K562 (cell line): ENCODE results near the gene ZAP70. TPM values are rescaled to one million over a fixed set of nuclear protein-coding genes. Genes with fewer than 3 reads are reported as not detected.

Experiments used
- ATAC-seq: fragments of 200-7000 bp; cut with Tn5 transposase; 3 replicates; pipeline ENCODE4 v1.9.1; 2020; ENCODE audit warnings: moderate library complexity
- BruUV-seq: library from RNA; stranded (reverse); fragments of 400-500 nt; replicated peaks from 2 replicates; lab custom pipeline; 2021; lab: Mats Ljungman, UMichigan
- CTCF ChIA-PET: fragments of 300-600 bp; formaldehyde crosslinking; extraction: SDS; loops from one replicate; lab custom pipeline; 2021; ENCODE audit warnings: low intra/inter-chr PET ratio; lab: Yijun Ruan, JAX
- POLR2A ChIA-PET: fragments of 300-600, 350-650 bp; sonication (Branson Sonifier 250); formaldehyde crosslinking; extraction: SDS; loops from one replicate; lab custom pipeline; 2021; ENCODE audit warnings: antibody characterized with exemption, inconsistent platforms; lab: Yijun Ruan, JAX
- DNase-seq, 4 experiments: peaks; one replicate each; pipeline versions ENCODE4 v3.0.0 to v3.0.0-alpha.2; 2011 to 2018; ENCODE audit warnings: low spot score in 3 of 4, mixed read lengths in 3 of 4; ENCODE audit errors: extremely low read depth in 1 of 4
- FAIRE-seq: peaks from 2 replicates; lab custom pipeline; 2011; peaks lifted over from hg19 to GRCh38; lab: Jason Lieb, UNC
- H2AFZ ChIP-seq: 2 replicates; pipeline ENCODE4 v1.6.0; 2011; ENCODE audit warnings: low read depth, low read length, control low read depth, inconsistent platforms
- H3K27ac ChIP-seq: fragments of 200-600 bp; 3 replicates; pipeline ENCODE4 v1.8.0; 2011; ENCODE audit warnings: low read depth, mild to moderate bottlenecking, control low read depth, inconsistent platforms, low read length, moderate library complexity, mixed read lengths; ENCODE audit errors: extremely low read depth
- H3K27me3 ChIP-seq, 2 experiments: fragments of 300-600 bp in 1 of 2; 2 replicates in 1 of 2; 3 replicates in 1 of 2; pipeline versions ENCODE4 v1.6.0 to v1.8.0; 2011; ENCODE audit warnings: inconsistent platforms in 2 of 2, low read length in 2 of 2, mild to moderate bottlenecking in 1 of 2, mixed read lengths in 1 of 2, moderate library complexity in 1 of 2; ENCODE audit not compliant: control insufficient read depth in 2 of 2, insufficient read depth in 2 of 2
- H3K36me3 ChIP-seq: fragments of 300-600 bp; 3 replicates; pipeline ENCODE4 v1.8.0; 2011; ENCODE audit warnings: mild to moderate bottlenecking, low read length, inconsistent platforms; ENCODE audit not compliant: control insufficient read depth, insufficient read depth
- H3K4me1 ChIP-seq, 2 experiments: fragments of 200-600 bp in 1 of 2; replicated peaks in 1 of 2; 2 replicates in 1 of 2; 3 replicates in 1 of 2; pipeline versions ENCODE4 v1.5.1 to v1.8.0; 2011; ENCODE audit warnings: inconsistent platforms in 2 of 2, low read length in 2 of 2, mild to moderate bottlenecking in 1 of 2, mixed read lengths in 1 of 2, moderate library complexity in 1 of 2; ENCODE audit not compliant: control insufficient read depth in 2 of 2, insufficient read depth in 2 of 2
- H3K4me2 ChIP-seq: 2 replicates; pipeline ENCODE4 v1.6.1; 2011; ENCODE audit warnings: low read length, control low read depth, inconsistent platforms, mixed read lengths; ENCODE audit not compliant: insufficient read depth
- H3K4me3 ChIP-seq: fragments of 200-600 bp; sonication (generic), shearing (Covaris generic); 2 replicates; pipeline ENCODE4 v1.5.1; 2016; ENCODE audit warnings: control low read depth, inconsistent platforms
- H3K79me2 ChIP-seq: fragments of 200-600 bp; 3 replicates; pipeline ENCODE4 v1.8.0; 2011; ENCODE audit warnings: low read length, inconsistent platforms; ENCODE audit not compliant: control insufficient read depth, insufficient read depth
- H3K9ac ChIP-seq, 2 experiments: 2 replicates each; pipeline versions ENCODE4 v1.6.0 to v1.6.1; 2011; ENCODE audit warnings: low read depth in 2 of 2, low read length in 2 of 2, control low read depth in 1 of 2, inconsistent platforms in 1 of 2, mild to moderate bottlenecking in 1 of 2, mixed read lengths in 1 of 2; ENCODE audit not compliant: insufficient read depth in 1 of 2
- H3K9me1 ChIP-seq: one replicate; pipeline ENCODE4 v1.6.0; 2011; ENCODE audit warnings: inconsistent platforms, mild to moderate bottlenecking, low read length, moderate library complexity; ENCODE audit not compliant: control insufficient read depth, insufficient read depth
- H3K9me3 ChIP-seq: replicated peaks from 2 replicates; pipeline ENCODE4 v1.5.1; 2011; ENCODE audit warnings: low read depth, low read length, inconsistent platforms; ENCODE audit not compliant: control insufficient read depth, insufficient read depth
- H4K20me1 ChIP-seq: replicated peaks from 2 replicates; pipeline ENCODE4 v1.6.1; 2011; ENCODE audit warnings: low read length, inconsistent platforms, mixed read lengths; ENCODE audit not compliant: control insufficient read depth, insufficient read depth
- BCOR ChIP-seq: fragments of 450-650 bp; IDR thresholded peaks from 2 replicates; pipeline ENCODE4 v1.6.1; 2016
- DPF2 ChIP-seq: fragments of 450-650 bp; IDR thresholded peaks from 2 replicates; pipeline ENCODE4 v1.6.1; 2016
- FOSL1 ChIP-seq: fragments of 200-800 bp; sonication (Bioruptor generic); conservative IDR thresholded peaks from 2 replicates; pipeline ENCODE4 v1.6.1; 2016; ENCODE audit warnings: missing genetic modification characterization, missing compliant biosample characterization
- FOXA3 ChIP-seq, 2 experiments: fragments of 450-650 bp in 1 of 2; sonication (generic) in 1 of 2; formaldehyde crosslinking; IDR thresholded peaks in 1 of 2; conservative IDR thresholded peaks in 1 of 2; 2 replicates each; pipeline versions ENCODE4 v1.4.0 to v1.8.0; 2020 to 2022; ENCODE audit warnings: mild to moderate bottlenecking in 2 of 2, missing genetic modification reagents in 1 of 2
- HLTF ChIP-seq: fragments of 450-650 bp; IDR thresholded peaks from 2 replicates; pipeline ENCODE4 v1.6.1; 2016
- NFXL1 ChIP-seq: fragments of 450-650 bp; formaldehyde crosslinking; IDR thresholded peaks from 2 replicates; pipeline ENCODE4 v1.4.0; 2021; ENCODE audit warnings: mild to moderate bottlenecking
- PHF8 ChIP-seq: fragments of 200-600 bp; sonication (generic); IDR thresholded peaks from 2 replicates; pipeline ENCODE4 v1.6.1; 2012; ENCODE audit warnings: mixed run types, mild to moderate bottlenecking, inconsistent platforms, low read length, moderate library complexity, borderline replicate concordance
- RFX7 ChIP-seq: fragments of 250-450 bp; sonication (Bioruptor Pico); IDR thresholded peaks from 2 replicates; pipeline ENCODE4 v1.5.1; 2021; ENCODE audit warnings: mild to moderate bottlenecking
- STAT5A ChIP-seq: IDR thresholded peaks from 2 replicates; pipeline ENCODE4 v1.6.1; 2012; ENCODE audit warnings: low read length, inconsistent platforms, borderline replicate concordance
- ZBTB7A ChIP-seq: IDR thresholded peaks from 2 replicates; pipeline ENCODE4 v1.6.1; 2011; ENCODE audit warnings: low read depth, mild to moderate bottlenecking, low read length, moderate library complexity, borderline replicate concordance; ENCODE audit not compliant: control insufficient read depth
- ZNF79 ChIP-seq: fragments of 250-450 bp; sonication (Bioruptor Pico); IDR thresholded peaks from 2 replicates; pipeline ENCODE4 v1.4.0; 2020; ENCODE audit warnings: low read depth, mild to moderate bottlenecking, moderate library complexity
- WGBS: fragments of 100-300 bp; shearing (Covaris generic); methylation state at CpG from one replicate; pipeline ENCODE4 v1.1.6; 2016; ENCODE audit warnings: low coverage, mixed read lengths; ENCODE audit not compliant: insufficient coverage; ENCODE audit errors: missing lambda C conversion rate; 5-methylcytosine and 5-hydroxymethylcytosine counted together
- in situ Hi-C: fragments of 300-500 bp; cut with MboI; formaldehyde crosslinking; loops from 4 replicates; pipeline ENCODE4 v1.15.0; 2018; ENCODE audit warnings: inconsistent platforms, mixed read lengths
- intact Hi-C: fragments of 100-400 bp; cut with micrococcal nuclease; formaldehyde crosslinking; loops from 2 replicates; pipeline ENCODE4 v1.14.2; 2022
- polyA plus RNA-seq, 8 experiments: library from polyadenylated mRNA; depleted of rRNA in 4 of 8; stranded (reverse) in 5 of 8; unstranded in 3 of 8; fragments of >200 nt; fragmentation: Nextera tagmentation in 2 of 8; fragmentation: Illumina TruSeq in 1 of 8; extraction: Ambion mirVana in 2 of 8; extraction: Trizol in 1 of 8; gene quantifications; 2 replicates each; pipeline versions ENCODE4 v1.2.1 to v1.2.3, GENCODE V29; 2011 to 2014; ENCODE audit warnings: inconsistent platforms in 1 of 8, missing spikeins in 1 of 8
- total RNA-seq, 7 experiments: library from RNA; depleted of rRNA in 6 of 7; stranded (reverse); fragments of >200 nt in 6 of 7; fragmentation: Illumina TruSeq in 2 of 7; extraction: Trizol in 2 of 7; gene quantifications; 2 replicates each; pipeline versions ENCODE4 v1.2.1 to v1.2.3, GENCODE V29; 2011 to 2021; ENCODE audit warnings: low replicate concordance in 1 of 7

The ZAP70 gene
- total and polyA plus RNA-seq, 9 of the 15 experiments (the other 6 are each of a cell fraction or from before 2014, with no cell fraction given) = 0.06 to 0.80 (median 0.21) TPM; not detected in 1

DNA sequence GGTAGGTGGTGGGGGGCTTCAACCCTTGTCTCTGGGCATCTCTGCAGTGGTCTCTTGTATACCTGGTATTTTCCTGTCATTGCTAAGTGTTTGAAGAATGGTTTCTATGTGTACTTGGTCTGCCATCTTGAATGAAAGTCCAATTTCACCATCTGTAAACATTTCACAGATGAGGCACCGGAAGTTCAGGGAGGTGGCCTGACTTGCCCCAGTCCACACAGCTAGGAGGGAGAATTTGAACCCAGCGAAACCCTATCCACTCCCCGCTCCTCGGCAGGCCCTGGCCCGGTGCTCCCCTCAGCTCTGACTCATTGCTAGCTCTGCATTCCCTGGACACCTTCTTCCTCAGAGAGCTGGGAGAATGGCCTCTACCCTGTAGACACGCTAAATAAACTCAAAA is 30.5 kb downstream of the ZAP70 start:
- no peak overlapping the region for H3K9ac ChIP-seq
- DNase-seq (no peak), FAIRE-seq (no peak), ATAC-seq (no peak)
- in situ Hi-C loops = no loop called here
- no peak overlapping the region for H3K4me2 ChIP-seq
- H3K4me1 ChIP-seq = peaks cover 13 to 21% of the 10 kb centered on the region in 2 experiments
- POLR2A ChIA-PET = no interaction called here
- no peak overlapping the region for H2AFZ ChIP-seq
- H4K20me1 ChIP-seq = no peaks in the 10 kb centered on the region
- H3K4me3 ChIP-seq = no peak overlapping the region
- no peaks in the 10 kb centered on the region for H3K36me3 ChIP-seq
- no TSS peak for BruUV-seq
- H3K27ac ChIP-seq = no peak overlapping the region
- 77% methylated on average over 6 of the region's 6 CpGs for WGBS
- TF ChIP-seq HLTF (no peak), ZBTB7A (no peak), STAT5A (no peak), ZNF79 (CRISPR knock-in tag) (no peak), FOXA3 (CRISPR knock-in tag; conservative IDR thresholded peaks at IDR 0.05 in 1 of 2, IDR thresholded peaks at IDR 0.05 in 1 of 2) (no peak), PHF8 (no peak), RFX7 (no peak), FOSL1 (tag) (no peak), BCOR (no peak), NFXL1 (CRISPR knock-in tag) (no peak), DPF2 (no peak)
- CTCF ChIA-PET = no interaction called here
- H3K27me3 ChIP-seq = peaks cover 0 to 7% of the 10 kb centered on the region in 2 experiments; a peak in 2 of 5 replicates
- H3K9me1 ChIP-seq = no peaks in the 10 kb centered on the region
- intact Hi-C loops = loop anchor here (10.0 kb wide), 2 partner anchors 149 to 641 kb away; no protein-coding TSS in a partner anchor
- H3K79me2 ChIP-seq = no peaks in the 10 kb centered on the region
- no peaks in the 10 kb centered on the region for H3K9me3 ChIP-seq
